Neural progenitor cell (in vitro differentiated cells): ENCODE data around the gene POLR3B. TPM values are rescaled to one million over a fixed set of nuclear protein-coding genes. Genes with fewer than 3 reads are reported as not detected.
A peak's percentile ranks its signal among the peaks of the same experiment; 100 is the strongest.

Experiments used
- DNase-seq: peaks from one replicate; pipeline ENCODE4 v3.0.0-alpha.2; 2016; ENCODE audit warnings: low spot score
- H2AFZ ChIP-seq: fragments of 200-600 bp; sonication (generic); replicated peaks from 2 replicates; pipeline ENCODE4 v1.6.1; 2016; ENCODE audit warnings: antibody characterized with exemption
- H3F3A ChIP-seq: fragments of 200-600 bp; sonication (generic); 2 replicates; pipeline ENCODE4 v1.6.1; 2016; ENCODE audit warnings: antibody characterized with exemption, low read depth
- H3K27ac ChIP-seq: fragments of 200-600 bp; sonication (generic); 2 replicates; pipeline ENCODE4 v1.5.1; 2016; ENCODE audit warnings: mild to moderate bottlenecking
- H3K27me3 ChIP-seq: fragments of 200-600 bp; sonication (generic); 2 replicates; pipeline ENCODE4 v1.6.1; 2016; ENCODE audit warnings: mild to moderate bottlenecking, moderate library complexity
- H3K36me3 ChIP-seq: fragments of 200-600 bp; sonication (generic); 2 replicates; pipeline ENCODE4 v1.5.1; 2016
- H3K4me1 ChIP-seq: fragments of 200-600 bp; sonication (generic); 2 replicates; pipeline ENCODE4 v1.6.1; 2016; ENCODE audit warnings: mixed run types
- H3K4me2 ChIP-seq: fragments of 200-600 bp; sonication (generic); 2 replicates; pipeline ENCODE4 v1.6.1; 2016
- H3K4me3 ChIP-seq: fragments of 200-600 bp; sonication (generic); 2 replicates; pipeline ENCODE4 v1.5.1; 2016
- H3K79me2 ChIP-seq: fragments of 200-600 bp; sonication (generic); 2 replicates; pipeline ENCODE4 v1.6.1; 2016; ENCODE audit warnings: low read depth
- H3K9ac ChIP-seq: fragments of 200-600 bp; sonication (generic); 2 replicates; pipeline ENCODE4 v1.6.1; 2016
- H3K9me3 ChIP-seq: fragments of 200-600 bp; sonication (generic); 2 replicates; pipeline ENCODE4 v1.5.1; 2016; ENCODE audit warnings: low read depth
- H4K20me1 ChIP-seq: fragments of 200-600 bp; sonication (generic); 2 replicates; pipeline ENCODE4 v1.6.1; 2016; ENCODE audit warnings: low read depth
- H3K27ac Mint-ChIP-seq: 3 replicates; pipeline ENCODE4 v1.8.0; 2021; ENCODE audit warnings: mixed read lengths
- H3K27me3 Mint-ChIP-seq: 2 replicates; pipeline ENCODE4 v1.8.0; 2022; ENCODE audit warnings: low read depth, mild to moderate bottlenecking, inconsistent platforms, moderate library complexity, mixed read lengths; ENCODE audit not compliant: insufficient read depth
- H3K36me3 Mint-ChIP-seq: 3 replicates; pipeline ENCODE4 v1.8.0; 2021; ENCODE audit warnings: mixed read lengths
- H3K4me1 Mint-ChIP-seq: 3 replicates; pipeline ENCODE4 v1.8.0; 2021; ENCODE audit warnings: mixed read lengths
- H3K4me3 Mint-ChIP-seq: 3 replicates; pipeline ENCODE4 v1.8.0; 2021; ENCODE audit warnings: mild to moderate bottlenecking, moderate library complexity, mixed read lengths
- H3K9me3 Mint-ChIP-seq: 3 replicates; pipeline ENCODE4 v1.8.0; 2020; ENCODE audit warnings: mixed read lengths
- CTCF ChIP-seq: fragments of 200-600 bp; sonication (generic); IDR thresholded peaks from 2 replicates; pipeline ENCODE4 v1.5.1; 2017; ENCODE audit warnings: antibody characterized with exemption, mild to moderate bottlenecking
- EZH2 ChIP-seq: fragments of 200-600 bp; sonication (generic); IDR thresholded peaks from 2 replicates; pipeline ENCODE4 v1.6.1; 2017; ENCODE audit warnings: antibody characterized with exemption, mild to moderate bottlenecking, moderate library complexity
- EZH2phosphoT487 ChIP-seq: fragments of 200-600 bp; sonication (generic); IDR thresholded peaks from 2 replicates; pipeline ENCODE4 v1.6.1; 2017; ENCODE audit warnings: antibody characterized with exemption
- total RNA-seq: library from RNA; depleted of rRNA; stranded (reverse); fragments of >200 nt; gene quantifications from 2 replicates; pipeline ENCODE4 v1.2.3, GENCODE V29; 2015; ENCODE audit warnings: low replicate concordance

POLR3B gene
- total RNA-seq, 1 donor from 2014 or later: 8.8 TPM

DNA sequence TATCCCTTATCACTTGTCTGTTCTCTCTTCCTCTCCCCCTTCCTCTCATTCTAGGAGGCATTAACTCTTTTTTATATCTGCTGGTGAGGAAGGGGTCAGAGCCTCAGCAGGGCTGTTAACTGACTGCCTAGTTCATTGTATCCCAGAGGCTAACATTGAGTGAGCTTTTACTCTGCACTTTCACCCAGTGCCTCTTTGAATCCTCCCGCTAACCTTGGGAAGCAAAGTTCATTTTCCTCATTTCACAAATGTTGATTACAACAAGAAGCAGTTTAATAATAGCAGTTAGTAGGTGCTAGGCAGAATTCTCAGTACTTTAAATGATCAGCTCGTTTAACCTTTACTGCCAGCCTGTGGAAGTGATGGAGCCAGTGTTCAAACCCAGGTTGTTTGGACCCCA is 75.5 kb downstream of the POLR3B start:
- Histone ChIP-seq H4K20me1 (no peaks in the 10 kb centered on the region), H3K9me3 (no peaks in the 10 kb centered on the region), H3K79me2 (no peaks in the 10 kb centered on the region), H3K27ac (no peak overlapping the region), H3K36me3 (no peaks in the 10 kb centered on the region), H3K9ac (no peak overlapping the region), H3F3A (no peaks in the 10 kb centered on the region), H3K4me2 (no peak overlapping the region), H2AFZ (no peak overlapping the region), H3K4me3 (no peak overlapping the region), H3K27me3 (no peaks in the 10 kb centered on the region), H3K4me1 (no peaks in the 10 kb centered on the region)
- Mint-ChIP-seq H3K27me3 (no peaks in the 10 kb centered on the region), H3K9me3 (no peaks in the 10 kb centered on the region), H3K27ac (no peak overlapping the region), H3K4me3 (no peak overlapping the region), H3K36me3 (peaks cover 25% of the 10 kb centered on the region), H3K4me1 (peaks cover 11% of the 10 kb centered on the region)
- DNase-seq: no peak
- TF ChIP-seq EZH2phosphoT487 (no peak), CTCF (no peak), EZH2 (no peak)

DNA sequence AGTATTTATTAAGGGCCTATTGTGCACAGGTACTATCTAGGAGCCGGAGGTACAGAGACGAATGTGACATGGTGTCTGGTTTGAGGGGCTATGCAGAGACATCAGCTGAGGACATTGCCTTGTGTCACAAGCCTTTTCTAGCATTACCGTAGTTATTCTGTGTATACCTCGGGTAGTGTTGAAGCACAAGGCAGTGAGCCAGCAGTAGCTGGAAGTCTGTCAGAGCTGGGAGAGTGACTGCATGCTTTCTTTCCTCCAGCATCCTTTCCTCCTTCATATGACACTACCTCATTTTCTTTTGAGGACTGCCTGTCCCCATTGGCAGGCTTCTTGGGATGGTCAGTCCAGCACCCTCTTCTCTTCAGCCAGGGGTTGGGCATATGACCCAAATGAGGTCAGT is 77.0 kb downstream of the POLR3B start:
- Histone ChIP-seq H3K9me3 (no peaks in the 10 kb centered on the region), H3K36me3 (no peaks in the 10 kb centered on the region), H2AFZ (no peak overlapping the region), H3K4me1 (no peaks in the 10 kb centered on the region), H4K20me1 (no peaks in the 10 kb centered on the region), H3K4me3 (no peak overlapping the region), H3K9ac (no peak overlapping the region), H3F3A (no peaks in the 10 kb centered on the region), H3K79me2 (no peaks in the 10 kb centered on the region), H3K4me2 (no peak overlapping the region), H3K27ac (no peak overlapping the region), H3K27me3 (no peaks in the 10 kb centered on the region)
- DNase-seq: no peak
- Mint-ChIP-seq H3K36me3 (peaks cover 25% of the 10 kb centered on the region), H3K4me1 (peaks cover 11% of the 10 kb centered on the region), H3K27ac (no peak overlapping the region), H3K27me3 (no peaks in the 10 kb centered on the region), H3K9me3 (no peaks in the 10 kb centered on the region), H3K4me3 (no peak overlapping the region)
- TF ChIP-seq CTCF (no peak), EZH2phosphoT487 (no peak), EZH2 (no peak)

GRCh38 chr12:106436164-106436563 is 78.6 kb downstream of the POLR3B start:
- Histone ChIP-seq H3F3A (no peaks in the 10 kb centered on the region), H3K36me3 (no peaks in the 10 kb centered on the region), H3K4me1 (no peaks in the 10 kb centered on the region), H3K27me3 (no peaks in the 10 kb centered on the region), H3K9ac (no peak overlapping the region), H2AFZ (no peak overlapping the region), H3K79me2 (no peaks in the 10 kb centered on the region), H3K27ac (no peak overlapping the region), H3K4me3 (no peak overlapping the region), H3K4me2 (no peak overlapping the region), H3K9me3 (no peaks in the 10 kb centered on the region), H4K20me1 (no peaks in the 10 kb centered on the region)
- Mint-ChIP-seq H3K36me3 (peaks cover 26% of the 10 kb centered on the region), H3K4me3 (no peak overlapping the region), H3K27ac (peak overlapping the region; percentile 44), H3K4me1 (peaks cover 11% of the 10 kb centered on the region), H3K27me3 (no peaks in the 10 kb centered on the region), H3K9me3 (no peaks in the 10 kb centered on the region)
- peak; percentile 12 for DNase-seq
- TF ChIP-seq EZH2phosphoT487 (no peak), CTCF (no peak), EZH2 (no peak)

- Mint-ChIP-seq H3K36me3 (peaks cover 11% of the 10 kb centered on the region), H3K4me3 (no peak overlapping the region), H3K27ac (no peak overlapping the region), H3K9me3 (no peaks in the 10 kb centered on the region), H3K4me1 (peaks cover 30% of the 10 kb centered on the region), H3K27me3 (no peaks in the 10 kb centered on the region)
- Histone ChIP-seq H3K4me2 (no peak overlapping the region), H3K4me3 (no peak overlapping the region), H3K36me3 (no peaks in the 10 kb centered on the region), H3K27ac (no peak overlapping the region), H4K20me1 (peaks cover 4% of the 10 kb centered on the region), H3K27me3 (no peaks in the 10 kb centered on the region), H3K9ac (no peak overlapping the region), H2AFZ (no peak overlapping the region), H3K4me1 (peaks cover 25% of the 10 kb centered on the region), H3K79me2 (no peaks in the 10 kb centered on the region), H3F3A (peaks cover 24% of the 10 kb centered on the region), H3K9me3 (no peaks in the 10 kb centered on the region)
- no peak for TF ChIP-seq EZH2phosphoT487
- no peak for TF ChIP-seq CTCF
- TF ChIP-seq EZH2: no peak
- no peak for DNase-seq
These were observed 85.0 kb downstream of the POLR3B start for GRCh38 chr12:106442575-106442974.
